ENCODE results near the gene KCNAB3.
"Not testable (repeated sequence)": the region's sequence is repeated elsewhere in the genome, so short reads cannot be mapped to it uniquely, and the experiment has no call there.

The KCNAB3 gene

DNA sequence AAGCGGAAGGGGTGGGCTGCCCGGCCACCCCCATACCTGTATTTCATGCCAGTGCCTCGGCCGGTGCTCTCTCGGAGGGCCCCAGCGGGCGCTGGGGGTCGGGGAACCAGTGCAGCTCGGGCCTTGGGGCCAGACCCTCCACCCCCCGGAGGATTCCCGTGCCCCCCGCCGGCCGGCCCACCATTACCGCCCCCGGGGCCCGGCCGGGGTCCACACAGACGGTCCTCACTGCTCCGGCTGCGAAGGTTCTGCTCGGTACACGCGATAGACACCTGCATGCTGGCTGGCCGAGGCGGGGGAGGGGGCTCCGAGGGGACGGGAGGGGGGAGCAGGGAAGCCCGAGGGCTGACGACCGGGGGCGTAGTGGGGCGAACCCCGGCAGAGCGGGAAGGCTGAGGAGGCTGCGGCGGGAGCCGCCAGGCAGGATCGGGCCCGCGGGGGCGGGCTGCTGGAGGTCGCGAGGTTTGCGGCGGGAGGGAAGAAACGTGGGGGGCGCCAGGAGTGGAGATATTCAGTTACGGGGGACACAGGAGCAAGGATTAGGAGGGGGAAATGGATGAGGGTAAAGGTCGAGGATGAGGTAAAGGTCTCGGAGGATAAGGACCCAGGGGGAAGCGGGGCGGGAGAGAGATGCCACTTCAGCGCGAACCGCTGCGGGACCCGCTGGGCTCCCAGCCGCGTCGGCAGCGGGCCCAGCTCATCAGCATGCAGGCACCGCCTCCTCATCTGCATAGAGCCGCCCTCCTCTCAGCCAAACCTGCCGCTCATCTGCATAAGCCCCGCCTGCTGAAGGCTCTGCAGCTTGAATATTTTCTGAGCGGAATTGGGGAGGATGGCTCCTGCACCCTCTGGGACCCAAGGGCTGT lies at the start of gene KCNAB3:
Gene KCNAB3 (minus strand): TSS at position 699 of the 866 bp plus-strand sequence. CDS start 421 bp downstream, at position 278.
- DNase-seq: no peak

DNA sequence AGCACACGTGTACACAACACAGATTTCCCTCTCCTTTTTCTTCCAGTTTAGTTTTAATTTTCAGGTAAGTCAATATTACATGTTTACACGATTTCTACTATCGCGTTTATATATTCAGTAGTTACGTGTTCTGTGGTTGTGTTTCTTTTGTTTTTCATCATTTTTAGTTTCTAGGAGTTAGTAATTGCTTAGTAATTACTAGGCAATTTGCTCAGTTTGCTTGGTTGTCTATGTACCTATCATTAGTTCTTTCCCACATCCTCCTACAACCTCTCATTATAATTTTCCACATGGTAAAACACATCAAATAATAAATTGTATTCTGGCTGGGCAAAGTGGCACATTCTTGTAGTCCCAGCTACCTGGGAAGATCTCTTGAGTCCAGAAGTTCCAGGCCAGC lies 48.1 kb upstream of the KCNAB3 start:
- DNase-seq: no peak

DNA sequence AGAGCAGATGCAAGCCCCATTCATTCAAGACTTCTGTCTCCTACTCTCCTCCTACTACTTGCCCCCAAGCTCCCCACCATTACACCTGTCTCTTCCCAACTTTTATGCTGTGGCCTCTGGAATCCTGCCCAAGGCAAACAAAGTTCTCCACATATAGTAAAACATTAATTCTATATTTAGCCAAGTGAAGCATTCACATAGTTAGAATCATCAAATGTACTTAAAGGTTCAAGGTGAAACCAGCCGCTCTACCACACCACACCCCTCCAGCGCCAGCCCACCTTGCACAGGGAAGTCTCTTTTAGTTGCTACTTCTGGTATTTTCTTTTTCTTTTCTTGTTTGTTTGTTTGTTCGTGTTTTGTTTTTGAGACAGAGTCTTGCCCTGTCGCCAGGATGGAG lies 47.4 kb upstream of the KCNAB3 start:
- no peak for DNase-seq

DNA sequence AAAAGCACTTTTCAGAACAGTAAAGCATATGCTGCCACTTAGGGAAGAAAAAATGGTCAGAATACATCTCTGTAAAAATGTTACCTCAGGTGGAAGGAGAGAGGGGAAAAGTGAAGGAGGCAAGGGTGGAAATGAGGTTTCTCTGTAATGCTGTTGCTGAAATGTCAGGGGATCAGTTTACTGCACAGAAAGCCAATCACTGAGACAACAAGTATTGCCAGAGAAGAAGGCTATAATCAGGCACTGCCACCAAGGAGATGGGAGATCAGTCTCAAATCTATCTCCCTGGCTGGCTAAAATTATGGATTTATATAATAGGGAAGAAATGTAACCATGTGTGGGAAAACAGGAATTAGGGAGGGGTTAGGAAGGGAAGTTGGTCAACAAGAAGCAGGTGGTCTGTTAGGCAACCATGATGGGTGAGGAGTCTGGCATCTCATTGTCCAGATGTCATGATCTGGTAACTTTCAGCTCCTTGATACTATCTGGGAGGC lies 45.0 kb upstream of the KCNAB3 start:
- DNase-seq: no peak

DNA sequence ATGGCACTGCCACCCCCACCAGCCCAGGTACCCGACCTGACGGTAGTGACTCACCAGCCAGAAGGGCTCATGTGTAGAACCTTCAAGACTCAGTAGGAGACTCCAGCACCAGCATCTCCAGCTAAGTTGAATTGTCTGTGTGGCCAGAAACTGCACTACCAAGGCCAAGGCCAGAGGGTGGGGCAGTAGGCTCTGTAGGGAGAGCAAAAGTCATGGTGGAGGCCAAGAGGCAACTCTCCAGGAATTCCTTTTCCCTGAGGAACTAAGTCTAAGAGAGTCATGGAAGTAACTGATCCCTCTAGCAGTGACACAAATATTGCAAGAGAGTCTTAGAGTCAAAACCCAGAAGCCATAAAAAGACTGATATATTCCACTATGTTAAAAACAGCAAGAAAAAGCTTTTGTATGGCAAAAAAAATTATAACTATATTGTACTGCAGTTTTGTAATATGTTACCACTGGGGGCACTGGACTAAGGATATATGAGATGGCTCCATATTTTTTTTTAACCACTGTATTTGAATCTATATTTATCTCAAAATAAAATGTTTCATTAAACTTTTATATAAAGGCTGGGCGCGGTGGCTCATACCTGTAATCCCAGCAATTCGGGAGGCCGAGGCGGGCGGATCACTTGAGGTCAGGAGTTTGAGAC lies 42.6 kb upstream of the KCNAB3 start:
- DNase-seq: no peak

DNA sequence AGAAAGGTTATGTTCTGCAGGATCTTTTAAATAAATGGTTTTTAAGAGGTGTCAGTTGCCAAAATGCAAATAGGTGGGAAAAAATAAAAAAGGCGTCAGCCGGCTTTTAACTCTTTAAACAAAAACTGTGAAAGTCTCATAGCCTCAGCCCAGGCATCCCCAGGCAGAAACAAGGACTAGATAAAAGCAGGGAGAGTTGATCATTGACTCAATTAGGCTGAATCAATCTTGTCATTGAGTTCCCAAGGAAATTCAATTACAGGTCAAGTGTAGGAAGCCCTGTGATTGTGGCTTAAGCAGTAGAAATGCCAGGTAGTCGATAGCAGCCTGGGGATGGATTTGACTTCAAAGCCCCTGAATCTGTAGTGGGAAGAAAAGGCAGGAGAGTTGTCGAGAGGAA lies 42.0 kb upstream of the KCNAB3 start:
- DNase-seq: no peak

DNA sequence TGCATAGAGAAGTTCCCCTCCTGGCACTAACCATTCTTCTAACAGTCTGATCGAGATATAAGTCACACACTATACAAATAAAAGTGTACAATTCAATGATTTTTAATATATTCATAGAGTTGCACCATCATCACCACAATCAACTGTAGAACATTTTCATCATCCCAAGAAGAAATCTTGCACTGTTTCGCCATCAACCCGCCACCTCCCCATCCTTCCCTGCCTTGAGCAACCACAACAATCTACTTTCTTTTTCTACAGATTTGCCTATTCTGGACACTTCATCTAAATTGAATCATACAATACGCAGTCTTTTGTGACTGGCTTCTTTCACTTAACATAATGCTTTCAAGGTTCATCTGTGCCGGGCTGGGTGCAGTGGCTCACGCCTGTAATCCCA lies 39.8 kb upstream of the KCNAB3 start:
- no peak for DNase-seq

DNA sequence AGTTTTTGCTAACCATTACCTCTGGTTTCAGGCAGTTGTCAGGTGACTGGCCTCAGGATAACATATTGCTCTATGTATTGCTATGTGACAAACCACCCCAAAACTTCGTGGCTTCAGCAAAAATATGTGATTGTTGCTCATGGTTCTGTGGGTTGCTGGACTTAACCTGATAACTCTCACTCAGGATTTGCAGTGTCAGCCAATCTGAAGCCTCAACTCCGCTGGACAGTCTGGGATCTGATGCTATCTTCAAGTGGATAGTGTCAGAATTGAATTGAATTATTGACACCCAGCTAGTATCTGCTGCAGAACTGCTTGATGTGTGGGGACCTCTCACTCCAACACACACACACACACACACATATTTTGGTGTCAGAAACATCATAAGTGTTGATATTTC lies 38.1 kb upstream of the KCNAB3 start:
- DNase-seq: no peak

DNA sequence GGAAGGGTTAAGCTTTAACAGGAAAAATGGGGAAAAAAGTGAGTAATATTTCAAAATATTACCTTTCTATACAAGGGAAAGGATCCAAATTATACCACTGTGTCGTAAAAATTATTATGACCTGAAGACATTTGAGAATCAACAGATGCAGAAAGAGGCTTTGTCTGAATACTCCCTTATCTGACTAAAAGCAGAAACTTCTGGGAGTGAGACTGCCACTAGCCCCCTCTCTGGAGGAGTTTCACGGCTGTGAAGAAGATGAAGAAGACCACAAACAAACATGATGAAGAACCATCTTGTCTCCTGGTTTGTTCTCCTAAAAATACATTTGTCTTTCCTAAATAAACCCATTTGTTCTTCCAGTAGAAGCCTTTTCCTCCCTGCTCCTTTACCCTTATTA lies 31.8 kb upstream of the KCNAB3 start:
- DNase-seq: no peak

DNA sequence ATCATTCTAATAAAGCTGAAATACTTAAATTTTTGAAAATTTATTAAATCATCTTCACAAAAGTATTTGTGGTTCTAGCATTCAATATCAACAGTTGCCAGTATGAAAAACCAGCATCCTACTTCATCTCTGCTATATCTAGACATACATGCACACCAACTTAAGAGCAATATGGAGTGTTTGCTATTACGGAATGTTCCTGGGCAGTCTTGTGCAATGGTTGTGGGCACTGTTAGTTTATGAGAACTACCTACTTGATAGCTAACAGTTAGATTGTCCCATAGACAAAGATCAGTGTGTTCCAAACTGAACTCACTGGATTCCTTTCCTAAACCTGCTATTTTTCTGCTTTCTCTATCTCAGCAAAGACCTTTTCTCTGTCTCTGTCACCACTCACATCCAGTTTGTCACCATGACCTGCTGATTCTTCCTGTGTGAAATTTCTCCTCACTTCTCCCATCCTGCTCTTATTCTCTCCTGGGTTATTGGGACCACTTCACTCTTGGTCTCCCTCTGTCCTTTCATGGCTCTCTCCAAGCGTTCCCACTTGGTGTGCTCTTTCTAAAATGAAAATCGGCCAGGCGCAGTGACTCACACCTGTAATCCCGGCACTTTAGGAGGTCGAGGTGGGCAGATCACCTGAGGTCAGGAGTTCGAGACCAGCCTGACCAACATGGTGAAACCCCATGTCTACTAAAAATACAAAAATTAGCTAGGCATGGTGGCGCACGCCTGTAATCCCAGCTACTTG lies 30.0 kb upstream of the KCNAB3 start:
- no peak for DNase-seq

DNA sequence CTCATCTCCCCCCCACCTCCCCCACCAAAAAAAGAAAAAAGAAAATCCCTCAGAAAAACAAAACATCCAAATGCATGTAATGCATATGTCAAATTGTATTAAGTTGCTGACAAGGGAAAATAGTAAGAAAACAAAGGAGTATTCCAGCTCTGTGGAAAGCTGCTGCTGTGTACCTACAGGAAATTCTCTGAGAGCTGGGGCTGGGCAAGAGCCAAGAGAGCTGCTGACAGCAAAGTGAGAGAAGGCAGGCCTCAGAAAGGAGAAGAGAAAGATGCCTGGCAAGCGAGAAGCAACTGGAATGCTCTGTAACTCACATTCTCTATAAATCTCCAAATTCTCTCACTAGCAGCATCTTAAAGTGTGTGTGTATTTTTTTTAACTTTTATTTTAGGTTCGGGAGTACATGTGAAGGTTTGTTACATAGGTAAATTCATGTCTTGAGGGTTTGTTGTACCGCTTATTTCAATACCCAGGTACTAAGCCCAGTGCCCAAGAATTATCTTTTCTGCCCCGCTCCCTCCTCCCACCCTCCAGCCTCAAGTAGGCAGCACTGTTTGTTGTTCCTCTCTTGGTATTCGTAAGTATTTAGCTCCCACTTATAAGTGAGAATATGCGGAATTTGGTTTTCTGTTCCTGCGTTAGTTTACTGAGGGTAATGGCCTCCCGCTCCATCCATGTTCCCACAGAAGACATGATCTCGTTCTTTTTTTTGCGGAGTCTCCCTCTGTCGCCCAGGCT lies 26.7 kb upstream of the KCNAB3 start:
- no peak for DNase-seq

DNA sequence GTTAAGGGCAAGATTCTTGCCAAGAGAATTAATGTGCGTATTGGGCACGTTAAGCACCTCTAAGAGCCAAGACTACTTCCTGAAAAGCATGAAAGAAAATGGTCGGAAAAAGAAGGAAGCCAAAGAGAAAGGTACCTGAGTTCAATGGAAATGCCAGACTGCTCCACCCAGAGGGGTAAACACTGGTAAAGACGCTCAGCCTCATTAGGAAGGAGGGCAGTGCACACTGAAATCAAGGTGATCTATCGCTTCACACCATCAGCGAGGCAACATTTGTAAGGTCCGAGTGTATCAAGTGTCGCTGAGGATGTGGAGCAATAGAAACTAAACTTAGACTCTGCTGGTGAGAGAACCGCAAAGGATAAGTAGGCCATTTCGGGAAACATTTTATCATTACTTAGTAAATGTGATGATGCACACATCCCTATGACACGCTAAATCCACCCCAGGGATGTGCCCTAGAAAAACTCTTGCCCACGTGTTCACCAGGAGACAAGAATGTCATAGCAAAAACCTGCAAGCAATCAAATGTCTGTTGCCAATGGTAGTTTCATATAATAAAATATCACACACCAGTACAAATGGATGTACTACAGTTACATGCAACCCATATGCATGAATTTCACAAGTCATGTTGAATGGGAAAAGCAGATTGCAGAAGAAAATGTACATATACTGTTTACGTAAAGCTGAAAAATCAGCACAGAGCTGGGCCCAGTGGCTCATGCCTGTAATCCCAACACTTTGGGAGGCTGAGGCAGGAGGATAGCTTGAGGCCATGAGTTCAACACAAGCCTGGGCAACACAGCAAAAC lies 26.0 kb upstream of the KCNAB3 start:
- DNase-seq: no peak

DNA sequence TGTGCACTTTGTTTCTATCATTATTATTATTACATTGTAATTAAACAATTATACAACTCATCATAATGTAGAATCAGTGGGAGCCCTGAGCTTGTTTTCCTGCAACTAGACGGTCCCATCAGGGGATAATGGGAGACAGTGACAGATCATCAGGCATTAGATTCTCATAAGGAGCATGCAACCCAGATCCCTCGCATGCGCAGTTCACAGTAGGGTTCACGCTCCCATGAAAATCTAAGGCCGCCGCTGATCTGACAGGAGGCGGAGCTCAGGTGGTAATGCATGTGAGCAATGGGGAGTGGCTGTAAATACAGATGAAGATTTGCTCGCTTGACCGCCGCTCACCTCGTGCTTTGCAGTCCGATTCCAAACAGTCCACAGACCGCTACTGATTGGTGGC lies 23.6 kb upstream of the KCNAB3 start:
- not testable (repeated sequence) for DNase-seq

DNA sequence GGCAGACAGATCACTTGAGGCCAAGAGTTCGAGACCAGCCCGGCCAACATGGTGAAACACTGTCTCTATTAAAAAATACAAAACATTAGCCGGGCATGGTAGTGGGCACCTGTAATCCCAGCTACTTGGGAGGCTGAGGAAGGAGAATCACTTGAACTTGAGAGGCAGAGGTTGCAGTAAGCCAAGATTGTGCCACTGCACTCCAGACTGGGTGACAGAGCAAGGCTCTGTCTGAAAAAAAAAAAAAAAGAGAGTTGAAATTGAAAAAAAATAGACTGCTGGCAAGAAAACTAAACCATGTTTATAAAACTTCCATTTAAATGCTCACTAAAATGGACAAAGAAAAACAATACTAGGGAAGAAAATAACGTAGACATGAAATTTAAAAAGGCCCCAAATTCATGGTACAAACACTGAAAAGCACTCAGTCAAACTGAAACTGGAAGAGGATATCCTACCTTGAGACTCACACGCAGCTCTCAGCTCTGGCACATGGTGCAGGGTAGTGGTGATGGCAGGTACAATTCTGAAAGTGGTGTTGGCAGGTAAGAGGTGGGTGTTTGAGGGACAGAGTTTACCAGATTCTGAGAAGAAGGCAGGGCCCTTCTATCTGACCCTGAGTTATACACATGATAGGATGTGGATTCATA lies 21.6 kb upstream of the KCNAB3 start:
- no peak for DNase-seq

DNA sequence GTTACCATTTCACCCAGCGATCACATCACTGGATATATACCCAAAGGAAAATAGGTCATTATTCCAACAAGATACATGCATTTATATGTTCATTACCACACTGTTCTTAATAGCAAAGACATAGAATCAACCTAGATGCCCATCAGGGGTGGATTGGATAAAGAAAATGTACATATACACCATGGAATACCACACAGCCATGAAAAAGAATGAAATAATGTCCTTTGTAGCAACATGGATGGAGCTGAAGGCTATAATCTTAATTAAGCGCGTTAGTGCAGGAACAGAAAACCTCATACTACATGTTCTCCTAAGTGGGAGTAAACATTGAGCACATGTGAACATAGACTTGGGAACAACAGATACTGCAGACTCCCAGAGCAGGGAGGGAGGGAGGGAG lies 20.9 kb upstream of the KCNAB3 start:
- DNase-seq: no peak

DNA sequence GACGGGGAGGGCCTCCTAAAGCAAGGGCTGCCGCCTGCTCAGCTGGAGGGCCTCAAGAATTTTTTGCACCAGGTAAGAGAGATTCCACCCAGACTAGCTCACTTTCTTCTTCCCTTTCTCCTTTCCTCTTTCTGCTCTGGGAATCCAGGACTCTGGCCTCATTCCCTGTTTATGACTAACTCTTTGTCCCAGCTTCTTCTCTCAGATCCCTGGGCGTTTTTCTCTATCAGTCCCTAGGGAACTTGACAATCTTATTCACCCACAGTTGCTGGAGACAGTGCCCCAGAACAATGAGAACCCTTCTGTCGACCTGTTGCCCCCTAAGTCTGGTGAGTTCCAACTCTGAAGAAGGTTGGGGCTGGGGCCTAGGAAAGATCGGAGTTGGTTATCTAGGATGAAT lies 18.0 kb upstream of the KCNAB3 start:
- DNase-seq: no peak

DNA sequence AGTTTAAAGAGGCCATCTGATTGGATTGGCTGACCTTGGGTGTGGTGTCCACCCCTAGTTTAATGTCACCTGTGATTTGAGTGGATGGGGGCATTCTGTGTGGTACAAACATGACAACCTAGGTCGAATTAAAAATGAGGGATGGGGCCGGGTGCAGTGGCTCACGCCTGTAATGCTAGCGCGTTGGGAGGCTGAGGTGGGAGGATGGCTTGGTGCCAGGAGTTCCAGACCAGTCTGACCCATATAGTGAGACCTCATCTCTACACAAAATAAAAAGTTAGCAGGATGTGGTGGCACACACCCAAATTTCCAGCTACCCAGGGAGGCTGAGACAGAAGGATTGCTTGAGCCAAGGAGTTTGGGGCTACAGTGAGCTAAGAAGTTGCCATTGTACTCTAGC lies 16.8 kb upstream of the KCNAB3 start:
- no peak for DNase-seq

DNA sequence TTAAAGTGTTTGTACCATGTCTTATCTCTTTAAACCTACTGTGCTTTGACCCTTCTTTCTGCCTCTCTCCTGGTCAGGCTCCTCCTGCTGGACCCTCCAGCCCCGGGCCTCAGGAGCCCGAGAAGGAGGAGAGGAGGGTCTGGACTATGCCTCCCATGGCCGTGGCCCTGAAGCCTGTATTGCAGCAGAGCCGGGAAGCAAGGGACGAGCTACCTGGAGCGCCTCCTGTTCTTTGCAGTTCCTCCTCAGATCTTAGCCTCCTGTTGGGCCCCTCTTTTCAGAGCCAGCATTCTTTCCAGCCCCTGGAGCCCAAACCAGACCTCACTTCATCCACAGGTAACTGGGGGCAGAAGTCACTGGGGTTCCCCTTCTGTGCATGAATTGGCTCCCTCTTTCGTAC lies 16.0 kb upstream of the KCNAB3 start:
- DNase-seq: no peak

DNA sequence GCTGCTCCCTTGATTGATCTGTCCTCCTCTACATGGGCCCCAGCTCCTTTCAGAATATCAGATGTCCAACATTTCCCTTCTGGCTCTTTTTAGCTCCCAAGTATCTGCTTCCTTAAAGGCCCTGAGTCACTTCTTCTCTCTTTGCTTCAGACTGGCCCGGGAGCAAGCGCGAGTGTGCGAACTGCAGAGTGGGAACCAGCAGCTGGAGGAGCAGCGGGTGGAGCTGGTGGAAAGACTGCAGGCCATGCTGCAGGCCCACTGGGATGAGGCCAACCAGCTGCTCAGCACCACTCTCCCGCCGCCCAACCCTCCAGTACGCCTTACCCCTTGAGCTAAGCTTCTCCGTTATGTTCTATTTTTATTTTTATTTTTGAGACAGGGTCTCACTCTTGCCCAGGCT lies 14.7 kb upstream of the KCNAB3 start:
- no peak for DNase-seq

DNA sequence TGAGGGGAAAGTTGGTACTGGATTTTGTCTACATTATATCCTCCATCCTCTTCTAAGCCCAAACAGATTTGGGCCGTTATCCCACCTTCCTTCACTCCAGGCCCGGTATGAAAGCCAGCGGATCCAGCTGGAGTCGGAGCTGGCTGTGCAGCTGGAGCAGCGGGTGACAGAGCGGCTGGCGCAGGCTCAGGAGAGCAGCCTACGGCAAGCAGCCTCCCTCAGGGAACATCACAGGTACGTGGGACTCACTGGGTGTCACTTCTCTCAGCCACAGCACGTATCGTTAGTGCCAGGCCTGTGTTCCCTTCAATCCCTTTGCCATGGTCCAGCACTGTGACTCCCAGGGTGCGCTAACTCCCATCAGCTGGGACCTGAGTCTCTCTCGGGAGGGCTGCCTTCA lies 13.6 kb upstream of the KCNAB3 start:
- DNase-seq: no peak

DNA sequence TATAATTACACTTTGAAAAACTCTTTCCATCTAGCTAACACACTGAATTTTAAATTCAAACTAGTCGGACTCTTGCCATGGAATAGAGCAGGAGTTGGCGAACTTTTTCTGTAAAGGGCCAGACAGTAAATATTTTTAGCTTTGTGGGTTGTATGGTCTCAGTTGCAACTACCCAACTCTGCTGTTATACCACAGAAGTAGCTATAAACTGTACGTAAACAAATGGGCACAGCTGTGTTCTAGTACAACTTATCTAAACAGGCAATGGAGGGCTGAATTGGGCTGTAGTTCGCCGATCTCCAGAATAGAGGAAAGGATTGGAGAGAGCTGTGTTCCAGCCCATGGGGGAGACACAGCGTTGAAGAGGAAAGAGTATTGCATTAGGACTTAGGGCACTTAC lies 11.1 kb upstream of the KCNAB3 start:
- no peak for DNase-seq

DNA sequence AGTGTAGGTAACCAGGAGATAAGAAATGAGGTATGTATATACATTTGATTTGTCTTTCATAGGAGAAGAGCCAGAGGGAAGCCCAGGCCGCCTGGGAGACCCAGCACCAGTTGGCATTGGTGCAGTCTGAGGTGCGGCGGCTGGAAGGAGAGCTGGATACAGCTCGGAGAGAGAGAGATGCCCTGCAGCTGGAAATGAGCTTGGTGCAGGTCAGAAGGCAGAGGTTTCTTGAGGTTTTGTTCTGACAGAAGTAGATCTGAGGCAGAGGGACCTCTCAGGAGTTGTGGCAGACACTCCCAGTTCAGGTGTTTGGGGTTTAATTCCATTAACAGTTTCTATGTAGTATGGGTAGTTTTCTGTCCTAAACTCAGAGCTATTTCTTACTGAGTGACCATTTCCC lies 10.4 kb upstream of the KCNAB3 start:
- no peak for DNase-seq
